Stimulated activated naive B cell treated with anti-CD40 and anti-IgM and Interleukin-4, amounts not matched to agents 10 μg/mL and 1 μg/mL and 100 μg/mL, for 72 hours (primary cell): ENCODE data around the gene ZNF613.

Experiments used
- ATAC-seq, 2 donors: fragments of 150-1000 bp; cut with Tn5 transposase; replicated peaks; 2 replicates each; pipeline ENCODE4 v1.10.0; 2021; ENCODE audit warnings: moderate library complexity in 1 of 2
- DNase-seq: peaks from one replicate; pipeline ENCODE4 v3.0.0; 2021
- H3K27ac Mint-ChIP-seq: one replicate; pipeline ENCODE4 v1.8.0; 2022; ENCODE audit warnings: mild to moderate bottlenecking, mixed read lengths
- H3K27me3 Mint-ChIP-seq, 2 donors: one replicate each; pipeline ENCODE4 v1.8.0; 2022; ENCODE audit warnings: mixed read lengths in 2 of 2
- H3K36me3 Mint-ChIP-seq, 2 donors: one replicate each; pipeline ENCODE4 v1.8.0; 2022; ENCODE audit warnings: mixed read lengths in 2 of 2, mild to moderate bottlenecking in 1 of 2
- H3K4me1 Mint-ChIP-seq, 2 donors: one replicate each; pipeline ENCODE4 v1.8.0; 2022; ENCODE audit warnings: mixed read lengths in 2 of 2, mild to moderate bottlenecking in 1 of 2
- H3K4me3 Mint-ChIP-seq, 2 donors: one replicate each; pipeline ENCODE4 v1.8.0; 2022; ENCODE audit warnings: mild to moderate bottlenecking in 2 of 2, mixed read lengths in 2 of 2, moderate library complexity in 1 of 2
- H3K9me3 Mint-ChIP-seq, 2 donors: one replicate each; pipeline ENCODE4 v1.8.0; 2022; ENCODE audit warnings: mixed read lengths in 2 of 2, mild to moderate bottlenecking in 1 of 2

ZNF613 gene

GRCh38 chr19:51994048-51994644, 66.9 kb downstream of the ZNF613 start:
- H3K27me3 Mint-ChIP-seq = no peaks in the 10 kb centered on the region
- no peaks in the 10 kb centered on the region for H3K4me1 Mint-ChIP-seq
- no peak overlapping the region for H3K27ac Mint-ChIP-seq
- no peak overlapping the region for H3K4me3 Mint-ChIP-seq
- DNase-seq = no peak
- no peak for ATAC-seq
- peaks cover 70 to 87% of the 10 kb centered on the region in 2 donors for H3K36me3 Mint-ChIP-seq
- H3K9me3 Mint-ChIP-seq = peaks cover 42 to 47% of the 10 kb centered on the region in 2 donors
